HG02973 (cell line): ENCODE measurements around the gene ASCC1.
"Not testable (repeated sequence)": the region's sequence is repeated elsewhere in the genome, so short reads cannot be mapped to it uniquely, and the experiment has no call there.

ENCODE experiments used
- ATAC-seq: cut with Tn5 transposase; IDR thresholded peaks from one replicate; pipeline ENCODE4 v1.9.1; 2021; ENCODE audit warnings: moderate library complexity; ENCODE audit not compliant: unreplicated experiment

ASCC1 gene

DNA sequence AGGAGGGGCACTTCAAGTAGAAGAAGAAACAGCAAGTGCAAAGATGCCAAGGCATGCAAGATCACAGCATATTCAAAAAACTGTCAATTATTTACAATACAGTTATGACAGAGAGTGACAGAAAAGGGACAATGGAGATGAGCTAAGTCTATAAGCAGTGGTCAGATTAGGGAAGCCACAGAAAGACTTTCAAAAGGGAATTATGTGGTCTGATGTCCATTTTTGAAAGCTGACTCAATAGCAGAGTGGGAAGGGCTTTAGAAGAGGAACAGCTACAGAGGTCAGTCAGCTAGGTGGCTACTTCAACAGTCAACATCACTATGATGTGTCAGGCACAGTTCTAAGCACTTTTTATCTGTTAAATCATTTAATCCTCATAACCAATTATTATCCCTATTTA, 82.6 kb downstream of the ASCC1 start:
- ATAC-seq, result peak; percentile 72

DNA sequence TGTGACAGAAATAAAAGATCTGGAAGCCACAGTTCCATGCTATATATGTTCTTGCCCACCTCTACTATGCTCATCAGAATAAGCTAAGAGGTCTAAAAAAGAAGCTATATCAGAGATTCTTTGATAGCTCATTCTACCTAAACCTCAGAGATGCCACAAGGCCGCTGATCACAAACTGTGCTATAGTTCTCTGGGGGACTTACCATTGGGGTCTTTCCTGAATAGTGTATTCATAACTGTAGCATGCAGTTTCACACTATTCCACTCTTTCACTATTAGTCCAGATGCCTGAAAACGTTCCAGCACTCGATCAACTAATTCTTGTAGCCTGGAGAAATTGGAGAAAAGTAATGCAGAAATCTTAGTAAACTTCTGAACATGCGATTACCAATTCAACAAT, 83.2 kb downstream of the ASCC1 start:
- no peak for ATAC-seq

DNA sequence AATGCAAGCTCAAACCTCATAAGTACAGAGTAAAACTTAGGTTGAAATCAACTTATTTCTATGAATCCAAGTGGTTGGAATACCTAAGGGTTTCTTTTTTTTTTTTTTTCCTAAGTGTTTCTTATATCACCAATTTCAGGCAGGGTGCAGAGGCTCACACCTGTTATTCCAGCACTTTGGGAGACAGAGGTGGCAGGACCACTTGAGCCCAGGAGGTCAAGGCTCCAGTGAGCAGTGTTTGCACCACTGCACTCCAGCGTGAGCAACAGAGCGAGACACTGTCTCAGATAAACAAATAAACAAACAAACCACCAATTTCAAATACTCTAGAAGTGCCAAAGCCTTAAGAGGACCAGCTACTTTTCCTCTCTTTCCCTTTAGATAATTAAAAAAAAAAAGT, 88.5 kb downstream of the ASCC1 start:
- no peak for ATAC-seq

DNA sequence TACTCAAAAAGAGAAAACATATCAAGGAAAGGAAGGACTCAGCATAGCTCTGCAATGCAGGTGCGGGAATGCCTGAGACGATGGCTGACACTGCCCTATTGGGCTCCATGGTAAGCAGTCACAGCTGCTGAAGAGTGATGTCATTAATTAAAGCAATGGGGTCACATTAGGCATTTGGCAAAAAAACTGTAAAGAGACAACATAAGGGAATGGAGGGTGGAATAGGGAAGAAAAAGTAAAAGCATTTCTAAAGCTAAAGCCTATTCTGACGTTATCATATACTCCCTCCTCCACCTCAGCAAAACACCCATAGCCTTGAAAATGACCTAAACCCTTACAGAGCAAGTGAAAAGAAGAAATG, 89.2 kb downstream of the ASCC1 start:
- ATAC-seq, result no peak

DNA sequence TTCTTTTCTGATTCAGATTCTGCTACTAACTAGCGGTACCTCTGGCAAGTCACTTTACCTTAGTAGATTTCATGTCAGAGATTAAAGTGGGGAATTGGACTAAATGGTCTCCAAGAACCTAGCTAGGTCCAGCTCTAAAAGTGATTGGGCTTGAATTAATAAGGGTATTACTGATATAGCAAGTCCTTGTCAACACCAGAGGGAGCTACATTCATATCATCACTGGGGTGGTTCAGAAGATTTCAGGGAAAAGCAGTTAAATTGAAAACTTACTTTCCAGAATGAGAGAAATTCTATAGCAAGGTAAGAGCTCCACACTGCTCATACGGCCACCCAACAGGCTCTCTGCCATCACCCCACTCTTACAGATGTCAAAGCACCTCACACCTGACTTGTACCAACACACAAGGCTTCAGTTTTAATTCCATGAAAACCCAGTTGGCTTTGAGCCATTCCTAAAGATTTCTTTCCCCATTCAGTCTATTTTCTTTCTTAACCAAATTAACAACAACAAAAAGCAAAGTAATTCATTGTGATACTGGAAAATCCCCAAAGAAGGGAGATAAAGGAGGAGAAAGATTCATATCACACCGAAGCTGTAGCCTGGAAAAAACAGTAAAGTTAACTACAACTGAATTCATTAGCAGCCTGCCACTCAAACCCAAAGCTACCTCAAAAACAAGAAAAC, 89.7 kb downstream of the ASCC1 start:
- no peak for ATAC-seq

DNA sequence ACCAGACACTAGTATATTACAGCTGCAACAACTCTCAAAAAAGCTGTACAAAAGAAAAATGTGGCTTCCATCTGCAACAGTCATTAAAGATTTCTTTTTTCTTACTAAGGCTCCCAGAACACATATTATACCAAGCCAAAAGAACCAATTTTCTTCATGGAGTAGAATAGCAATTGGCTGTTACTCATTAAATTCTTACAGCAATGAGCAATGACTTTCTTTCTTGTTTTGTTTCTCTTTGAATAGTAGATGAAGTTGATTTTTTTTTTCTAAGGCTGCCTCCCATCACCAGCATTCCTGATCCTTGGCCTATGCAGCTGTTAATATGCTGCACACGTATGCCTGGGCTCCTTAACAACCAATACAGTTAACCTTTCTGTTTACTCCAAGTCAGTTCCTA, 91.1 kb downstream of the ASCC1 start:
- no peak for ATAC-seq

DNA sequence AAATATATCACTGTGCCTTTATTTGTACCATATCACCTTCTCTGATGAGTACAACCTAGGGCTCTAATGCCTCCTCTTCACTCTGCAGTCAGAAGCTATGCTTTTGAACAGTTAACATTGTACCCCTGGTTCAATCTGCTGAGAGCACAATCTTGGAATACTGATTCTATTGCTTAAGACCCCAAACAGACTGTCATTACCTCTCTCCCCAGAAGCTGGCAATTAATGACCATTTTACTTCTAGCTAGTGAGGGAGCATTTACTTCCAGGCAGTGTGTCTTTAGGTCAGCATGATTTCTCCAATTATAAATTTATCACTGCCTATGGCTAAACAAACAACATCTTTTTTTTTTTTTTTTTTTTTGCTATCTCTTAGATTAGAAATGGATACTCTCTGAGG, 91.7 kb downstream of the ASCC1 start:
- ATAC-seq, result no peak

DNA sequence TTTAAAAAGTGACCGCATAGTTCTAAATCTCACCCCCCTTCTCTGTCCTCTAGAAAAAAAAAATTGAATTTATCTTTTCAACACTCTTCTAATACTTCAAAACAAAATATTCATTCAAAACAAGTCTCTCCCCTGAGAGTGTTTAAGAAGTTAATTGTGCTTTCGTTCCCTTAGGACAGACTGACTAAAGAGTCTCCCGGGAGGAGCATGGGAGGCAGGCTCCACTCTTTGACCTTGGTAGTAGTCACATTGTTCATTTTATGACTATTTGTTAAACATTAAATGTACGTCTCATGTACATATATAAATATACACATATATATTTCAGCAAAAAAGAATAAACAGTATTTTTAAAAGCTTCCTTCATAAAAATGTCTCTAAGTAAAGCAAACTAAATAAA, 92.5 kb downstream of the ASCC1 start:
- no peak for ATAC-seq

DNA sequence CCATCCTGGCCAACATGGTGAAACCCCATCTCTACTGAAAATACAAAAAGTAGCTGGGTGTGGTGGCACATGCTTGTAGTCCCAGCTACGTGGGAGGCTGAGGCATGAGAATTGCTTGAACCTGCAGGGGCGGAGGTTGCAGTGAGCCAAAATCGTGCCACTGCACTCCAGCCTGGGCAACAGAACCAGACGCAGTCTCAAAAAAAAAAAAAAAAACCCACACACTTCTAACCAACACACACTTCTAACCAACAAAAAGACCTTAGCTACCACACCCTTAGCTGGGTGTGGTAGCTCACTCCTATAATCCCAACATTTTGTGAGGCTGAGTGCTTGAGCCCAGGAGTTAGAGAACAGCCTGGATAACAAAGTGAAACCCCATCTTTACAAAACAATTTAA, 93.9 kb downstream of the ASCC1 start:
- ATAC-seq, result no peak

DNA sequence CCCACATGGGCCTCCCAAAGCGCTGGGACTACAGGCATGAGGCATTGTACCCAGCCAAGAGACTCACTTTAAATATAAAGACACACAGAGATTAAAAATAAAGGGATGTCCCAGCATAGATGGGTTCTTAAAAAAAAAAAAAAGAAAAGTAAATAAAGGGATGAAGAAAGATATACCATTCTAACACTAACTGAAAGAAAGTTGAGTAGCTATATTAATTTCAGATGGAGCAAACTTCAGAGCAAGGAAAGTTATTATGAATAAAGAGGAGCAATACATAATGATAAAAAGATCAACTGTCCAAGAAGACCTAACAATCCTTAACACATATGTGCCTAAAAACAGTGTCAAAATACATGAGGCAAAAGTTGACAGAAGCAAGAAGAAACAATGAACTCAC, 94.7 kb downstream of the ASCC1 start:
- ATAC-seq, result no peak

DNA sequence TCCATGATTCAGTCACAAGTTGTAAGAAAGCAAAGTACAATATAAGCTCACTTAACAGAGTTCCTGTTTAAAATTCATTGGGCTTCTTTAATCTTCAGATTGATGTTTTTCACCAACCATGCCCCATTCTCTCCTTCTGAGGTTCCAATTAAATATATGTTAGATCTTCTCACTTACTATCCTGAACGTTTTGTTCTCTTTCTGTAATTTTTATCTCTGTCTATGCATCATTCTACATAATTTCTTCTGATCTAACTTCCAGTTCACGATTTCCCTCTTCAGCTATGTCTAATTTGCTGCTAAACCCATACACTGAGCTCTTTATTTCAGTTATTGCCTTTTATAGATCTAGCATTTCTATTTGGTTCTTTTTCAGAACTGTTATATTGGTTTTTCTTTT, 99.7 kb downstream of the ASCC1 start:
- no peak for ATAC-seq

DNA sequence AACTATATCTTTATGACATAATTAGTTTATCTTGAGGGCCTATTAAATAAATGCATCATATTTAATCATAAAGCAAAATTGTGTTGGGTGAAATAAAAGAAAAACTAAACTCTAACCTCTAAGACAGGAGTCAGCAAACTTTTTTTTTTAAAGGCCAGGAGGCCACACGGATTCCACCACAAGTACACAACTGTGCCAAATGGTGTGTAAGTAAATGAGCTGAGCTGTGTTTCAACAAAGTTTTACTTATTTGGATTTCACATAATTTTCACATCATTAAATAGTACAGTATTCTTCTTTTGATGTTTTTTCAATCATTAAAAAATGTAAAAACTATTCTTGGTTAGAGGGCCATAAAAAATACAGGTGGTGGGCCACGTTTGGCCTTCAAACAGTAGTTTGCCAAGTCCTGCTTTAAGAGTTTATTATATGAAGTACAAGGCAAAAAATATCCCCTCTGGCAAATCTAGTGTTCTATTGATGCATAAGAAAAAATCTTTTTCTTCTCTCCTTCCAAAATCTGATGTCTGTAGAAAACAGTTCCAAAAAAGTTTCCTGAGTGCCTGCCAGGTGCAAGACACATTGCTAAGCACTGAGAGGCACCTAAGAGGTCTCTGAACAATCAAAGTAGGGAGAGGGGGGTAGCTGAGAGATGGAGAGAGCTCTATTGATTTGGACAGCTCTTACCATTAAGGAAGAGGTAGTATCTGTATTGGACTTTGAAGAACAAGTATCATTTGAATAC, 101.2 kb downstream of the ASCC1 start:
- no peak for ATAC-seq

DNA sequence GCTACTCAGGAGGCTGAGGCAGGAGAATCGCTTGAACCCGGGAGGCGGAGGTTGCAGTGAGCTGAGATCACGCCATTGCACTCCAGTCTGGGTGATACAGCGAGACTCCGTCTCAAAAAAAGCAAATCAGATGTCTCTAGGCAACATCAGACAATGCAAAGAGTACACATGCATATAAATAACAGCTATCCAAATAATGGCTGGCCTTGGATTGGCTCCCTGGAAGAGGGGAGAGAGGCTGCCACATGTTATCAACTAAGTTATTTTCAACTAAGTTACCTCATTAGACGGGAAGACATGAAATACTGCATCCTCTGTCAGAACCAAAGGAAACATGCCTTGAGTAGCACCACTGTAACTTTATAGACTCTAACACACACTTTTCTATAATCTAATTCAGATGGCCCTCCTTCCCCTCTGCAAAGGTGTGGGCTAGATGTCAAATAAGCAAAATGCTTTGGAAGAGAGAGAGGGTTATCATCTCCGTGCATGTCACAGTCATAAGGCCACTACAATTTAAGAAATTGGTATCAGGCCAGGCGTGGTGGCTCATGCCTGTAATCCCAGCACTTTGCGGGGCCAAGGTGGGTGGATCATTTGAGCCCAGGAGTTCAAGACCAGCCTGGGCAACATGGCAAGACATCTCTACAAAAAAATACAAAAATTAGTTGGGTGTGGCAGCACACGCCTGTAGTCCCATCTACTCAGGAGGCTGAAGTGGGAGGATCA, 105.2 kb downstream of the ASCC1 start:
- ATAC-seq, result no peak

DNA sequence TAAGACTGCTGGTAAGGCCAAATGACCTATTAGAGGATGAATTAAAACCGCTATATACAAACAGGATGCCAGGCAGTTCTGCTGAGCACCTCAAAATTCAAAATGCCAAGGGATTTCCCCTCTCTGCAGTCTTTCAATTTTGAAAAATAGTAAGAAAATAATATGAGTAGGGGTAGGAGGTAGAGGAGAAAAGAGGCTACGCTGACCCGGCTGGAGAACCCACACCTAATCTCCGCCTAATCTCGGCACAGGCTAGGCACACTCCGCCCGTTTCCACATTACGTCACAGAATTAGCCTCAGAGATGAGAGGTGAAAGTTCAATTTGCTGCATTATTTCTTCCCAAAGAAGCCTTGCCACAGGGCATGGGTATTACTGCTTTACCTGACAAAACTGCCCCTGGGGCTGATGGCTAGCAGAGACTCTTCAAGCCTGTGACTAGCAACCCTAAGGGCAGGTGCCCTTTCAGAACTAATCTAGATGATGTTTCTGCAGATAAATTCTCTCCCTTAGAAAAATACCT, 106.4 kb downstream of the ASCC1 start:
- no peak for ATAC-seq

DNA sequence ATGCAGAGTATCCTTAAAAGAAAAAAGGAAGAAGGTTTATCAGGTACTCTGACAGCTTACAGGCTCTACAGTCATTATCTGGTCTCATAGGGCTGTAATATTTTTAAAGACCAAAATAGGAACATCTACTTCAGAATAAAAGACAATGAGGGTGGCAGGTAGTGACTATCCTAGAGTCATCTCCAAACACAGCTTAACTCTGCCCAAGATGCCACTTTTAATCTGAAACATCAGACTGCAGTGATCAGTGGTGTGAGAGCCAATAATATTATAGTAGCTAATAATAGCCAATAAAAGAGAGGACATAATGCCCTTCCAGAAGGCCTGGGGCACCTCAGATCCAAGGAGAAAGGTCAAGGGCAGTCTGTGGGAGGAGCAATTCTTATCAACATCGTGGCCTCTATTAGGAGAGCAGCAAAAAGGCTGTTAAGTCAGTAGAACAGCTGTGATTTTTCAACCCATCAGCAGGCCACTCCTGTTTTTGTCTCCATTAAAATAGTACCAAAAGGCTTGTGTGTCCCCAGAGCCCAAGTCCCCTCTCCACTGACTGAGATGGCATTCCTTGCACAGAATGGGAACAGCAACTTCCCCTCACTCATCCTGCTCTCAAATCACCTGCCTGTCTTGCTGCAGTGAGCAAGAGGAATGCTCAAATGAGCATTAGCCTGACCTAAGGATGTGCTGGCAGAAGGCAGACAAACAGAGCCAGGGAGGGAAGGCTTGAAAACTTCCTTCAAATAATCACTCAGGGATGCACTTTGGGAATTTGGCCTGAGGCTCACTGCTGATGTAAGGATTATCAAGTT, 107.0 kb downstream of the ASCC1 start:
- ATAC-seq, result no peak

DNA sequence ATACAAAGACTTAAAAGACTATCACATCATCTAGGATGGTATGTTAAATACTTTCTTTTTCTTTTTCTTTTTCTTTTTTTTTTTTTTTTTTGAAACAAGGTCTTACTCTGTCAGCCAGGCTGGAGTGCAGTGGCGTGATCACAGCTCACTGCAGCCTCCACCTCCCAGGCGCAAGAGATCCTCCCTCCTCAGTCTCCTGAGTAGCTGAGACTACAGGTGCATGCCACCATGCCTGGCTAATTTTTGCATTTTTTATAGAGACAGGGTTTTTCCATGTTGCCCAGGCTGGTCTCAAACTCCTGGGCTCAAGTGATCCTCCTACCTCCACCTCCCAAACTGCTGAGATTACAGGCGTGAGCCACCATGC, 108.1 kb downstream of the ASCC1 start:
- not testable (repeated sequence) for ATAC-seq

DNA sequence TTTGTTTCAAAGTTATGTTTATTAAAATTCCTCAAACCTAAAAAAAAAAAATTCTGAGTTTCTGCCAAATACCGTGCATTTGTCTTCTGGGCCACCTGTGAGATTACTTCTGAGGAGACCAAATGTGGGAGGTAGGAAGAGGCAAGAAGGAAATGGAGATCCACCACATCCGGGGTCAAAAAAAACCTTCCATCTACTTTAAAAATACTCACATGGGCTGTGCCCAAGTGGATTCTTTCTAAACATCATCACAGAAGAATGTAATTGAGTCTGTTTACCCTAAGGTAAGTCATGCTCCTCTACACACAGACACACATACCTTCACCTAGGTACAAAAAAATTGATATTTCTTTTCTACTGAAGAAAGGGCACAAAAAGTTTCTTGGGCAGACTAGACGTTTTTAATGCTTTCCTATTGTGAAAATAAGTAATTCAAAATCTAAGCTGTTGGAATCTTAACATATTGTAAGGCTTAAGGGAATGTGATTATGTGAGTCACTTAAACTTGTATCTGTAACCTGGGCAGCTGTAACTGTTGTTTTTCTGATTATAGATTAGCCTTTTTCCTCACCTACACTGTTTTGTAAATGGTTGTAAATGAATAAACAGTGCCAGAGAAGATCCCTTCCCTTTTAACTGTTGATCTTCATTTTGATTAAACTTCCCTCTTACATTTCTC, 108.6 kb downstream of the ASCC1 start:
- ATAC-seq, result no peak

DNA sequence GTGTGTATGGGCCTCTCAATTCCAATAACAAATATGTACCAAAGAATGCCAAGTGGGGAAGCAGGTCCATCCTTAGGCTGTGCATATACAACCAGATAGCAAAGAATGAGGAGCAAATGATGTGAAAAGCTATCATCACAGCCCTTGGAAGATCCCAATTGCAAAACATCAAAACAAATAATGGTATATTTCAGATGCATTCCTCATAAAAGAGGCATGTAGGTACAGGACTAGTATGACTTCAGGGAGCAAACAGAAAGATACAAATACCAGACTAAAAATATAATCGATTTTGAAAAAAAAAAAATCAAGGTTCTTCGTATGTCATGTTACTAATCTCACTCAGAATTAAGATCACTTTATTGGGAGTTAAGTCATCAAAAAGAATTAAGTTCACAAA, 109.2 kb downstream of the ASCC1 start:
- no peak for ATAC-seq

DNA sequence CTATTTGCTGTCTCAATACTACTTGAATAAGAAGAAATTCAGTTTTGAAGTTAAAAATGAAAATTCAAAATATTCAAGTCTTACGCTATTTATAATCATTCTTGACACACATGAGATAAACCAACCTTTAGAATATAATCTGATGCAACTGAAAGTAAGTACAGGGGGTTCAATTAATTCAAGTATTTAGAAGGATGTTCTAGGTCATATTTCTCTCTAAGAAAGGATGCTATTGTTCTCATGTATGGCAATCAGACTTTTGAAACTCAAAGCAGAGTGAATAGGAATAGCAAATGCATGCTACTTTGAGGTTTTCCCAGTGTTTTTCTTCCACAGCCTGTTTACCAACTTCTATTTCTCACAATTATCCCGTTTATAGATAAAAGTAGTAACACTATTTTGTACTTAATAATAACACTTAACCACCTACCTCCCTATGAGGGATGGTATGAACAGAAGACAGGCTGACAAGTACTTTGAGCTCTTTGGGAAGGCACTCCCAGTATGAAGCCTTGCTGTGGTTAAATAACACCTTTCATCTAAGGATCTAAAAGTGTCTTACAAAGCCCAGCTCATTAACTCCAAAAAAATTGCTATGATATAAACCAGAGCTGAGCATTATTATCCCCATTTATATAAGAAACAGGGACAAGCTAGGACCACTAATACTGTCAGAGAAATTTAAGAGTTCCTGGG, 109.8 kb downstream of the ASCC1 start:
- no peak for ATAC-seq

DNA sequence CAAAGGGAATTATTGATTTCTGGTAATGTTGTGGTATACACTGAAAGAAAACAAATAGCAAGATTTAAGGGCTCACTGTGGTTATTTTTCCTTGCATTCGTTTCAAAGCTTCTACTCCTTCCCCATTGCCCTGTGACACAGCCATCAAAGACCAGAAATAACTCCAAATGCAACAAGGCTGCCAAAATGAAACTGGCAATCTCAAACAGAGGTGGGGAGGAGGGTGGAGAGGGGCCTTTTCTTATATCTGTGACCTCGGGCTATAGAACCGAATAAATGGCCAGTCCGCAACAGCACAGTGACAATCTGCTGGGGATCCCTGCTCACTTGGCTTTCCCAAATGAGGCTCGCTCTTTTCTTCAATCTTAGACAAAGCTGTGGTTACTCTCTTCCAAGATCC, 110.4 kb downstream of the ASCC1 start:
- ATAC-seq, result no peak
